Measurements from ENCODE around the gene PLTP. TPM values are rescaled to one million over a fixed set of nuclear protein-coding genes. Genes with fewer than 3 reads are reported as not detected.

PLTP gene
- total RNA-seq, 2 donors from 2014 or later: 92.1 to 123 TPM

- H3K9me3 ChIP-seq (ENCODE audit: control insufficient read depth, low read length): no peaks in the 10 kb centered on the region
- peak within 1 kb of the TSS; percentile 88 for H3K4me3 ChIP-seq (ENCODE audit: low read length)
- Mint-ChIP-seq H3K36me3 (ENCODE audit: low read depth) (peaks cover 19% of the 10 kb centered on the region), H3K9me3 (no peaks in the 10 kb centered on the region), H3K27ac (peak within 1 kb of the TSS; percentile 89), H3K27me3 (ENCODE audit: insufficient read depth) (no peaks in the 10 kb centered on the region), H3K4me1 (peaks cover 4% of the 10 kb centered on the region), H3K4me3 (peak within 1 kb of the TSS; percentile 77)
- WGBS, 2 experiments (ENCODE audit: insufficient coverage in 1 of 2, insufficient read length in 1 of 2): 2% methylated on average over 34 to 78 of the region's 78 CpGs
- H3K27ac ChIP-seq (ENCODE audit: low read depth, low read length): no peak within 1 kb of the TSS
- peak within 1 kb of the TSS; percentile 62 for H3K9ac ChIP-seq (ENCODE audit: extremely low read depth, low read length, poor library complexity, severe bottlenecking)
- peak; percentile 95 for DNase-seq
- H3K4me1 ChIP-seq (ENCODE audit: control insufficient read depth, insufficient read depth, low read length): no peaks in the 10 kb centered on the region
- no peaks in the 10 kb centered on the region for H3K27me3 ChIP-seq (ENCODE audit: control insufficient read depth, insufficient read depth, low read length, poor library complexity, severe bottlenecking)
- H3K36me3 ChIP-seq (ENCODE audit: control insufficient read depth, insufficient read depth, low read length): peaks cover 25% of the 10 kb centered on the region
- TF ChIP-seq, protein P1, sequence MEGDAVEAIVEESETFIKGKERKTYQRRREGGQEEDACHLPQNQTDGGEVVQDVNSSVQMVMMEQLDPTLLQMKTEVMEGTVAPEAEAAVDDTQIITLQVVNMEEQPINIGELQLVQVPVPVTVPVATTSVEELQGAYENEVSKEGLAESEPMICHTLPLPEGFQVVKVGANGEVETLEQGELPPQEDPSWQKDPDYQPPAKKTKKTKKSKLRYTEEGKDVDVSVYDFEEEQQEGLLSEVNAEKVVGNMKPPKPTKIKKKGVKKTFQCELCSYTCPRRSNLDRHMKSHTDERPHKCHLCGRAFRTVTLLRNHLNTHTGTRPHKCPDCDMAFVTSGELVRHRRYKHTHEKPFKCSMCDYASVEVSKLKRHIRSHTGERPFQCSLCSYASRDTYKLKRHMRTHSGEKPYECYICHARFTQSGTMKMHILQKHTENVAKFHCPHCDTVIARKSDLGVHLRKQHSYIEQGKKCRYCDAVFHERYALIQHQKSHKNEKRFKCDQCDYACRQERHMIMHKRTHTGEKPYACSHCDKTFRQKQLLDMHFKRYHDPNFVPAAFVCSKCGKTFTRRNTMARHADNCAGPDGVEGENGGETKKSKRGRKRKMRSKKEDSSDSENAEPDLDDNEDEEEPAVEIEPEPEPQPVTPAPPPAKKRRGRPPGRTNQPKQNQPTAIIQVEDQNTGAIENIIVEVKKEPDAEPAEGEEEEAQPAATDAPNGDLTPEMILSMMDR (conservative IDR thresholded peaks at IDR 0.05): no peak
Observed at GRCh38 chr20:45890985-45891983, 20.7 kb downstream of the PLTP start, which contains the start of the genes CTSA and NEURL2. TSS of gene CTSA (plus strand) at chr20:45891335. CDS start at chr20:45891569, 234 bp downstream. TSS of gene NEURL2 (minus strand) at chr20:45891208. CDS start at chr20:45890991, 217 bp downstream.

DNA sequence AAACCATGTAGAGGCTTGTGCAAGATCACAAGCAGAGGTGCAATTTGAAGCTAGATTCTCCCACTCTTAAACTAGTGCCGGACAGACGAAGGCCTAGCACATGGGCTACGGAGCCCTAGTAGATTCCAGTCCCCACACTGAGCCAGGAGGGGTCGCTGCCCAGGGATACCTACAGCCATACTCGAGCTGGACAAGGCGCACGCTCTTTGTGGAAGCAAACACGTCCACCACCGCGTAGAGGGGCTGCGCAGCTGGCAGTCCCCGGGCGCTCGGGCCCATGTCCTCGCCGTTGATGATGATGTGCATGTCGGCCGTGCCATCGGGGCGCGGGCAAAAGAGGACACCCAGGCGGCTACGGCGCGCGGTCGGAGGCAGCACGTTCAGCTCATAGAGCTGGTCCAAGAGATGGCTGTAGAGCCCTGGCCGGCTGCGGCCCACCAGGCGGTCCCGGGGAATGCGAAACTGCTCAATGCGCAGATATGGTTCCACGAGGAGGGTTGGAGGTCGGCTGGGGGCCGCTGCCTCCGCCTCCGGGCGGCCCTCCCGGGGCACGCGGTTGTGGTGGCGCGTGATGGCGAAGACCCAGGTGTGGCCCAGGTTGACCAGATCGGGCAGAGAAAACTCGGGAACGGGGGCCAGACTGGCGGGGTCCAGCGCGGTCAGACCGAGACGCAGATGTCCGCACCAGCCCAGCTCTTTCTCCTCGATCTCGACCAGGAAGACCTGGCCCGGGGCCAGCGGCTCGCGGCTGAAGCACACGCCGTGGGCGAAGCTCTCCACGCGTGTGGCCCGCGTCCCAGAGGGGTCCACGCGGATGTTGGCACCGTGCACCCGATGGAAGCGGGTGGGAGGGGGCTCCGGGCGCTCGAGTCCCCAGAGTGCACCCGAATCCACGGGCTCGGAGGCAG, 21.6 kb downstream of the PLTP start:
- Mint-ChIP-seq H3K9me3 (no peaks in the 10 kb centered on the region), H3K36me3 (ENCODE audit: low read depth) (peaks cover 16% of the 10 kb centered on the region), H3K4me1 (peaks cover 4% of the 10 kb centered on the region), H3K4me3 (peak overlapping the region; percentile 77), H3K27me3 (ENCODE audit: insufficient read depth) (no peaks in the 10 kb centered on the region), H3K27ac (peak overlapping the region; percentile 89)
- TF ChIP-seq, protein P1 (conservative IDR thresholded peaks at IDR 0.05): peak; percentile 90
- H3K27me3 ChIP-seq (ENCODE audit: control insufficient read depth, insufficient read depth, low read length, poor library complexity, severe bottlenecking): no peaks in the 10 kb centered on the region
- WGBS, 2 experiments (ENCODE audit: insufficient coverage in 1 of 2, insufficient read length in 1 of 2): 3 to 6% methylated on average over 40 to 79 of the region's 79 CpGs
- H3K27ac ChIP-seq (ENCODE audit: low read depth, low read length): no peak overlapping the region
- peaks cover 25% of the 10 kb centered on the region for H3K36me3 ChIP-seq (ENCODE audit: control insufficient read depth, insufficient read depth, low read length)
- H3K9me3 ChIP-seq (ENCODE audit: control insufficient read depth, low read length): no peaks in the 10 kb centered on the region
- DNase-seq: peak; percentile 96
- H3K4me3 ChIP-seq (ENCODE audit: low read length): peak overlapping the region; percentile 88
- H3K4me1 ChIP-seq (ENCODE audit: control insufficient read depth, insufficient read depth, low read length): no peaks in the 10 kb centered on the region
- peak overlapping the region; percentile 62 for H3K9ac ChIP-seq (ENCODE audit: extremely low read depth, low read length, poor library complexity, severe bottlenecking)

GRCh38 chr20:45888681-45889080, 23.3 kb downstream of the PLTP start:
- DNase-seq: no peak
- 92% methylated on average over 2 to 3 of the region's 3 CpGs for WGBS, 2 experiments (ENCODE audit: insufficient coverage in 1 of 2, insufficient read length in 1 of 2)
- H3K9me3 ChIP-seq (ENCODE audit: control insufficient read depth, low read length): no peaks in the 10 kb centered on the region
- peaks cover 17% of the 10 kb centered on the region for H3K36me3 Mint-ChIP-seq (ENCODE audit: low read depth)
- no peak overlapping the region for H3K27ac Mint-ChIP-seq
- H3K27me3 ChIP-seq (ENCODE audit: control insufficient read depth, insufficient read depth, low read length, poor library complexity, severe bottlenecking): no peaks in the 10 kb centered on the region
- TF ChIP-seq, protein P1 (conservative IDR thresholded peaks at IDR 0.05): no peak
- no peak overlapping the region for H3K4me3 Mint-ChIP-seq
- no peak overlapping the region for H3K27ac ChIP-seq (ENCODE audit: low read depth, low read length)
- H3K27me3 Mint-ChIP-seq (ENCODE audit: insufficient read depth): no peaks in the 10 kb centered on the region
- H3K4me3 ChIP-seq (ENCODE audit: low read length): no peak overlapping the region
- H3K9me3 Mint-ChIP-seq: no peaks in the 10 kb centered on the region
- H3K9ac ChIP-seq (ENCODE audit: extremely low read depth, low read length, poor library complexity, severe bottlenecking): no peak overlapping the region
- H3K4me1 ChIP-seq (ENCODE audit: control insufficient read depth, insufficient read depth, low read length): no peaks in the 10 kb centered on the region
- H3K36me3 ChIP-seq (ENCODE audit: control insufficient read depth, insufficient read depth, low read length): peaks cover 22% of the 10 kb centered on the region
- H3K4me1 Mint-ChIP-seq: peaks cover 4% of the 10 kb centered on the region
